ENCODE results near the gene TMEM41B.

The TMEM41B gene

DNA sequence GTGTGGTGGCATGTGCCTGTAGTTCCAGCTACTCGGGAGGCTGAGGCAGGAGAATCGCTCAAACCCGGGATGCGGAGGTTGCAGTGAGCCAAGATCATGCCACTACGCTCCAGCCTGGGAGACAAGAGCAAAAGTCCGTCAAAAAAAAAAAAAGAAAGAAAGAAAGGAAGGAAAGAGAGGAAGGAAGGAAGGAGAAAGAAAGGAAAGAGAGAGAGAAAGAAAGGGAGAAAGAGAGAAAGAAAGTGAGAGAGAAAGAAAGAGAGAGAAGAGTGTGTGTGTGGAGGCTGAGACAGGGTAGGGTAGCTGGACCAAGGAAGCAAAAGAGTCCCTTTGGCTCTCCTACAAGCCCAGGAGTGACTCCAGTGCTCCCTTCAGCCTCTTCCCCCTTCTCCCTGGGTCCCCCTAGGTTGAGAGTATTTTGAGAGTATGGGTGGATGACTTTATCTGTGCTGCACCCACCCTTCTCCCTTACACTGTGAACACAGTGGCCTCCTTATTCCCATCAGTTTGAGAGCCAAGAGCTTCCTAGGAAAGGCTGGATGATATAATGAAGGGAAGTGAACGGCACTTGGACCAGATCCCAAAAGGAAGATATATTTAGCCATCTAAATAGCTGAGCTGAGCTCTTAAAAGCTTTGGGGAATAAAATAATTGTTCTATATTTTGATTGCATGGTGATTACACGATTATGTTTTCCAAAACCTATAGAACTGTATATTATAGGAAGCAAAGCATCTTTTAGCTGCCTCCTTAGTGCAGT, 39.7 kb downstream of the TMEM41B start:
- H3K4me3 ChIP-seq (ENCODE audit: low read depth, low read length), result no peak overlapping the region
- TF ChIP-seq, protein P1, sequence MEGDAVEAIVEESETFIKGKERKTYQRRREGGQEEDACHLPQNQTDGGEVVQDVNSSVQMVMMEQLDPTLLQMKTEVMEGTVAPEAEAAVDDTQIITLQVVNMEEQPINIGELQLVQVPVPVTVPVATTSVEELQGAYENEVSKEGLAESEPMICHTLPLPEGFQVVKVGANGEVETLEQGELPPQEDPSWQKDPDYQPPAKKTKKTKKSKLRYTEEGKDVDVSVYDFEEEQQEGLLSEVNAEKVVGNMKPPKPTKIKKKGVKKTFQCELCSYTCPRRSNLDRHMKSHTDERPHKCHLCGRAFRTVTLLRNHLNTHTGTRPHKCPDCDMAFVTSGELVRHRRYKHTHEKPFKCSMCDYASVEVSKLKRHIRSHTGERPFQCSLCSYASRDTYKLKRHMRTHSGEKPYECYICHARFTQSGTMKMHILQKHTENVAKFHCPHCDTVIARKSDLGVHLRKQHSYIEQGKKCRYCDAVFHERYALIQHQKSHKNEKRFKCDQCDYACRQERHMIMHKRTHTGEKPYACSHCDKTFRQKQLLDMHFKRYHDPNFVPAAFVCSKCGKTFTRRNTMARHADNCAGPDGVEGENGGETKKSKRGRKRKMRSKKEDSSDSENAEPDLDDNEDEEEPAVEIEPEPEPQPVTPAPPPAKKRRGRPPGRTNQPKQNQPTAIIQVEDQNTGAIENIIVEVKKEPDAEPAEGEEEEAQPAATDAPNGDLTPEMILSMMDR (IDR thresholded peaks at IDR 0.05; ENCODE audit: borderline replicate concordance, insufficient read depth, low read depth, low read length), result no peak

DNA sequence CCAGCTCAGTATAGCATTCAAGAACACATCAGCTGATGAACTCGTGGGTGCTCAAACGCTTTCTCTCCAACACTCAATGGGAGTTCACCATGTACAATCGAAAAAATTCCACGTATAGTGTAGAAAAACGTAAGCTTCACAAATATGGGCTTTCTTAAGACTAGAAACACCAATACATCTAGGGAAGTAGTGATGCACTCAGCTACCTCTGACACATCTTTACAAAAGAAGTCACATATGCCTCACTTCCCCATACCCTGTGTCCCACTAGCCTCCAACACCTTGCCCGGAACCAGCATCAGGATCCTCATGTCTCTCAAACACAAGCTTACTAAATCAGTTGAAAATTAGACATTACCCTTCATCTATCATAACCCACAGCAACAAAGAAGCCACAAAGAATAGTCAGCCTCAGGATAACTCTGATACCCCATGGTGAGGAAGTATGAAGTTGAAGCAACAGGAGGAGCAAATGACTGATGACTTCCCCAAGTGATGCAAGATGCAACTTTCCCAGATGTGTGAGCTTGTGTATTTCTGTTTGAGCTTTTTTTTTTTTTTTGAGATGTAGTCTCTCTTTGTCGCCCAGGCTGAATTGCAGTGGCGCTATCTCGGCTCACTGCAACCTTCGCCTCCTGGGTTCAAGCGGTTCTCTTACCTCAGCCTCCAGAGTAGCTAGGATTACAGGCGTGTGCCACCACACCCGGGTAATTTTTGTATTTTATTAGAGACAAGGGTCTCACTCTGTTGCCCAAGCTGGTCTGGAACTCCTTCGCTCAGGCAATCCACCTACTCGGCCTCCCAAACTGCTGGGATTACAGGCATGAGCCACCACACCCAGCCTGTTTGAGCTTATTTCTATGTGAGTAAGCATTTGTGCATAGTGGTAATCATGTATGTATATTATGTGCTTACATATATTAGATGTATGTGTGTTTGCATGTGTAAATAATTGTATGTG, 40.7 kb downstream of the TMEM41B start:
- H3K4me3 ChIP-seq (ENCODE audit: low read depth, low read length), result no peak overlapping the region
- TF ChIP-seq, protein P1 (IDR thresholded peaks at IDR 0.05; ENCODE audit: borderline replicate concordance, insufficient read depth, low read depth, low read length), result no peak

DNA sequence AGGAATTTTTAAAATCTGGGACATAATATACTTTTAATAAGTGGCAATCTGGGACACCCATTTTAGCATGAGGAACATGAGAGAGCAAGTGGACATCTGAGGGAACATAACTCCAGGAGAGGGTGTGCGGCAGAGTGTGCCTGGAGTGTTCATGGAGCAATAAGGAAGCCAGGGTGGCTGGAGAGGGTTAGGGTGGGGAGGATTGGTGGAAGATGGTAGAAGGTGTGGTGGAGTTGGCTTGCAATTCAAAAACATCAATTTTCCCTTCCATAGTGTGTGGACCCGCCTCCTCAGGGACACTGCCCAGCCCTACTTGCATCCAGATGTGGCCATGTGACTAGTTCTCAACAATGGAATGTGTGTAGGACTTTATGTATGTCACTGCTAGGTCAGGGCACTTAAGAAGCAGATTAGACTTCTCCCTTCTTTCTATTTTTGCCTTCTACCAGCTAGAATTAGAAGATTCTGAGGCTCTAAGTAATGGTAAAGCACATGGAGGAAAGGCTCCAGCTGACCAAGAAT, 44.8 kb downstream of the TMEM41B start:
- H3K4me3 ChIP-seq (ENCODE audit: low read depth, low read length), result no peak overlapping the region
- TF ChIP-seq, protein P1 (IDR thresholded peaks at IDR 0.05; ENCODE audit: borderline replicate concordance, insufficient read depth, low read depth, low read length), result no peak

DNA sequence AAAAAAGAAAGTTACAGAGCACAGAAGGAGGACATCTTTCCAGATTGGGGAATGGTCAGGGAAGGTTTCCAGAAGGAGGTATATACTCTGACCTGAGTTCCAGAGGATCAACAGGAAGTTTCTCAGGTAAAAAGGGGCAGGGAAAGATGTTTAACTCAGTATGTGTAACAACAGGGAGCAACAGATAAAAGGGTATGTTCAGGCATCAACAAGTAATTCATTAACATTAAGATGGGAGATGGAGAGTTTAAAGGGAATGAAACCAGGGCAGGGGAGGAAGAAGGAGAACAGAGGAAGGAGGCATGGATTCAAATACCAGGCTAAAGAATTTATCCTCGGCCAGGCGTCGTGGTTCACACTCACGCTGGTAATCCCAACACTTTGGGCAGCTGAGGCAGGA, 46.7 kb downstream of the TMEM41B start:
- H3K4me3 ChIP-seq (ENCODE audit: low read depth, low read length), result no peak overlapping the region
- TF ChIP-seq, protein P1 (IDR thresholded peaks at IDR 0.05; ENCODE audit: borderline replicate concordance, insufficient read depth, low read depth, low read length), result no peak

DNA sequence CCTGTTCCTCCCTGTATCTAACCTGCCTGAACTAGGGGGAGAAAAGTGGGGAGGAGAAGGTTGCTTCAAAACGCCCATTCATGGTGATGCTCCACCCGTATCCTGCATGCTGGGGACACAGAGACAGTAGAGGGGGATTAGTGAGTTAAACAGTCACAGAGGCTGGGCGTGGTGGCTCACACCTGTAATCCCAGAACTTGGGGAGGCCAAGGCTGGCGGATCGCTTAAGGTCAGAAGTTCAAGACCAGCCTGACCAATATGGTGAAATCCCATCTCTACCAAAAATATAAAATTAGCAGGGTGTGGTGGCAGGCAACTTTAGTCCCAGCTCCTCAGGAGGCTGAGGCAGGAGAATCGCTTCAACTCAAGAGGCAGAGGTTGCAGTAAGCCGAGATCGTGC, 47.5 kb downstream of the TMEM41B start:
- TF ChIP-seq, protein P1 (IDR thresholded peaks at IDR 0.05; ENCODE audit: borderline replicate concordance, insufficient read depth, low read depth, low read length), result no peak
- no peak overlapping the region for H3K4me3 ChIP-seq (ENCODE audit: low read depth, low read length)

DNA sequence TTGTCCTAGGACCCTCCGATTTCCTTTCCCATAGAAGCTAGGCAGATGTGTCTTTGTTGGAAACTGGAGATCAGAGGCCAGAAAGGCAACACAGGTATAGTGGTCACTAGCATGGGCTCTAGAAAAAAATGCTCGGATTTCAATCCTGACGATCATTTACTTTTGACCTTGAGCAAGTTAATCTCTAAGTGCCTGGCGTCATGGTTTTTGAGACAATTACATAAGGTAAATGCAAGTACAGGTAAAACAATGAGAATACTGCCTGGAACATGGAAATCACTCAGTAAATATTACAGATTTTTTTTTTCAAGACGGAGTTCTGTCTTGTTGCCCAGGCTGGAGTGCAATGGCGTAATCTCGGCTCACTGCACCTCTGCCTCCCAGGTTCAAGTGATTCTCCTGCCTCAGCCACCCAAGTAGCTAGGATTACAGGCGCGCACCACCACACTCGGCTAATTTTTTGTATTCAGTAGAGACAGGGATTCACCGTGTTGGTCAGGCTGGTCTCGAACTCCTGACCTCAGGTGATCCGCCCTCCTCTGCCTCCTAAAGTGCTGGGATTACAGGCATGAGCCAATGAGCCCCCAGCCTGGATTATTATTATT, 48.2 kb downstream of the TMEM41B start:
- no peak overlapping the region for H3K4me3 ChIP-seq (ENCODE audit: low read depth, low read length)
- TF ChIP-seq, protein P1 (IDR thresholded peaks at IDR 0.05; ENCODE audit: borderline replicate concordance, insufficient read depth, low read depth, low read length), result no peak

All from GM12875 (cell line).